GM12874 (cell line): ENCODE measurements around the gene SLC5A2.

Experiments
- TF ChIP-seq, protein P1 (sequence below): IDR thresholded peaks from 2 replicates; pipeline ENCODE4 v1.5.1; 2011; ENCODE audit warnings: low read depth, mild to moderate bottlenecking, control low read depth, low read length, moderate library complexity; ENCODE audit not compliant: insufficient read depth

Gene SLC5A2

DNA sequence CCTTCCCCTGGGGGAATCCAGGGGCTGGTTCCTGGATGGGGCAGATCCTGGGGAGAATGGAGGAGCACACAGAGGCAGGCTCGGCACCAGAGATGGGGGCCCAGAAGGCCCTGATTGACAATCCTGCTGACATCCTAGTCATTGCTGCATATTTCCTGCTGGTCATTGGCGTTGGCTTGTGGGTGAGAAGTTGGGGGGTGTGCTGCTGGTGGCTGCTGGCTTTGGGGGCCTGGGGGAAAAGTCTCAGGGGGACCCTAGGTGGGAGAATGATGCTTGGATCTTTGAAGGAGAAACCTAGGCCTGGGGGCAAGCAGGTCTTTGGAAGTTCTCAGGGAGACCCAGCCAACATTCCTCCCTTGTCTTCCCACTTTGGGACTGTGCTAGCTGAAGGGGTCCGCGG, at the start of gene SLC5A2:
TSS of gene SLC5A2 (plus strand) at position 43 of the 400 bp plus-strand sequence. CDS start at position 57, 14 bp downstream.
- TF ChIP-seq, protein P1, sequence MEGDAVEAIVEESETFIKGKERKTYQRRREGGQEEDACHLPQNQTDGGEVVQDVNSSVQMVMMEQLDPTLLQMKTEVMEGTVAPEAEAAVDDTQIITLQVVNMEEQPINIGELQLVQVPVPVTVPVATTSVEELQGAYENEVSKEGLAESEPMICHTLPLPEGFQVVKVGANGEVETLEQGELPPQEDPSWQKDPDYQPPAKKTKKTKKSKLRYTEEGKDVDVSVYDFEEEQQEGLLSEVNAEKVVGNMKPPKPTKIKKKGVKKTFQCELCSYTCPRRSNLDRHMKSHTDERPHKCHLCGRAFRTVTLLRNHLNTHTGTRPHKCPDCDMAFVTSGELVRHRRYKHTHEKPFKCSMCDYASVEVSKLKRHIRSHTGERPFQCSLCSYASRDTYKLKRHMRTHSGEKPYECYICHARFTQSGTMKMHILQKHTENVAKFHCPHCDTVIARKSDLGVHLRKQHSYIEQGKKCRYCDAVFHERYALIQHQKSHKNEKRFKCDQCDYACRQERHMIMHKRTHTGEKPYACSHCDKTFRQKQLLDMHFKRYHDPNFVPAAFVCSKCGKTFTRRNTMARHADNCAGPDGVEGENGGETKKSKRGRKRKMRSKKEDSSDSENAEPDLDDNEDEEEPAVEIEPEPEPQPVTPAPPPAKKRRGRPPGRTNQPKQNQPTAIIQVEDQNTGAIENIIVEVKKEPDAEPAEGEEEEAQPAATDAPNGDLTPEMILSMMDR, result no peak

DNA sequence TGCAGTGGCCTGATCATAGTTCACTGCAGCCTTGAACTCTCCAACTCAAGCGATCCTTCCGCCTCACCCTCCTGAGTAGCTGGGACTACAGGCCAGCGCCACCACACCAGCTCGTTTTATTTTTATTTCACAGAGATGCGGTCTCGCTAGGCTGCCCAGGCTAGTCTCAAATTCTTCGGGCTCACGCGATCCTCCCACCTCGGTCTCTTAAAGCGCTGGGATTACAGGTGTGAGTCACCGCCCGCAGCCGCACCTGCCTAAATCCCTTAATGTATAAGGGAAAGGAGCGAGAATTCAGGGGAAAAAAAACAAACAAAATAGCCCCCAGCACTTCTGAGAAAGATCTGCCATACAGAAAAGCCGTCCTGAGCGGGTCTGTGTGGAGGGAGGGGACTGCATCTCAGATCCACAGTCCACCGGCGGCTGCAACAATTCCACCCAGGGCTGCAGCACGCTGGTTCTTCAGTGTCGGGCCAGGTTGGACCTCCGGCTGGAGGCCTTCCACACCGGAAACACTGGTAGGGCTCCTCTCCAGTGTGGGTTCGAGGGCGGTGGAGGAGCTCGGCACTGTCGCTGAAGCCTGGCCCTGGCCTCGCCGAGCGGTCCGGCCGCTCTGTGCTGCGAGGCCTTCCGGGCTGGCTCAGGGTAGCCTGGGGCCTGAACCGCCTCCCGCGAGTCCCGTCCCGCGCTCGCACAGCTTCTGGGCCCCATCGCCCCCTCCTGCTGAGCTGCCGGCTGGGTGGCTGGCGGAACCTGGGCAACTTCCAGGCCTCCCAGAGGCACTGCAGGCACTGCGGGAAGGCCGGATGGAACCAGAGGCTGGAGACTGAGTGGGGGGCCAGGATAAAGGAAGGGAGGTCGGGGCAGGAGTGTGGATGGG, 47.3 kb upstream of the SLC5A2 start:
- TF ChIP-seq, protein P1, result no peak

DNA sequence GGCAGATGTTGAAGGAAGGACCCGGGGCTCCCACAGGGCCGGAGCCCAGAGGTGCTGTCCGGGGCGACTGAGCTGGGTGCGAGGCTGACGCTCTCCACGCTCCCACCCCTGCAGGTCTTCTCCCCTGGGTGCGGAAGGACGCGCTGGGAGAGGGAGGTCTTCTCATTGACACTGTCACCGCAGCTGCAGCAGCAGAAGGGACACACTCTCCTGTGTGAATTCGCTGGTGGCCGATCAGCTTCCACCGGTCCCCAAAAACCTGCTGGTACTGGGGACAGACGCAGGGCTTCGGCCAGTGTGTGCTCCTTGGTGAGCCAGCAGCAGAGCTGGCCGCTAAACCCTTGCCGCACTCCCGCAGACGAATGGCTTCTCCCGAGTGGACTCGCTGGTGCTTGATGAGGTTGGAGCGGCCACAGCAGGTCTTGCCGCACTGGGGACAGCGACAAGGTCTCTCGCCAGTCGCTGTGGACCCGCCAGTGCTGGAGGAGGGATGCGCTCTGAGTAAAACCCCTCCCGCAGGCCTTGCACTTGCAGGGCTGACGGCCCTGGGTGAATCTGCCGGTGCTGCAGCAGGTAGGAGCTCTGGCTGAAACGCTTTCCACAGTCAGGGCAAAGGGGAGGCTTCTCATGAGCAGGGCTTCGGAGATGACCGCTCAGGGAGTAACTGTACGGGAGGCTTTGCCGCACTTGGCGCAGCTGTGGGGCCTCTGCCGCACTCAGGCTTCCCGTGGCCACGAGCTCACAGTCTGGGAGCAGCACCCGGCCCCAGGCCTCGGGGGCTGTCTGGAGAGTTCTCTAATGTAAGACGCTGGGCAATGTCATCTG, 46.5 kb upstream of the SLC5A2 start:
- TF ChIP-seq, protein P1, result no peak

DNA sequence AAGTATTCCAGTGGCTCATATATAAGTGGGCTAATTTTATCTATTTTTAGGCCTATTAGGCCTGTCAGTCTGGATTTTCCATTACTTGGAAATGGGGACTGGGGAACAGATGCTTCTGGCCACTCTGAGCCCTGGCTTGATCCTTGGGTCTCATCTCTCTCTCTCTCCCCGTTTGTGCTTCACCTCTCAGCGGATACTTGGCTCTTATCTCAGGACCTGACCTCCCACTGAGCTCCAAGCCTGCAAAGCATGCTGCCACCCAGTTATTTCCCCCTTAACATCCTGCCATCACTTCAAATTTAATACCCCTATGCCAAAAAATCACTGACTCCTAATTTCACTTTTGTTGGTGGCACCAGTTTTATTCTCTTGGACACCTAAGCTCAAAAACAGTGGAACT, 44.5 kb upstream of the SLC5A2 start:
- TF ChIP-seq, protein P1, result no peak

DNA sequence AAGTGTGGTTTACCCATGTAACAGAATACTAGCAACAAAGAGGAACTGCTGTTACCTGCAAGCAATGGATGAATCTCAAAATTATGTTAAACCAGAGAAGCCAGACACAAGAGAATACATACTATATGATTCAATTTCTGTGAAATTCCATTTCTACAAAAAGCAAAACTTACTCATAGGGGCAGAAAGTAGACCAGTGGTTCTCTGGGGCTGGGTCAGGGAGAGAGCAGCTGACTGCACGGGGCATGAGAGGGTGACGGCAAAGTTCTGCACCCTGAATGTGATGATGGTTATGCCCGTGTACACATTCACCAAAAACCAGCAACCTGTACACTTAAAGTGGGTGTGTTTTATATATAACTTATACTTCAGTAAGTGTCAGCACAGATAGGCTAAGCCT, 43.4 kb upstream of the SLC5A2 start:
- TF ChIP-seq, protein P1, result no peak

DNA sequence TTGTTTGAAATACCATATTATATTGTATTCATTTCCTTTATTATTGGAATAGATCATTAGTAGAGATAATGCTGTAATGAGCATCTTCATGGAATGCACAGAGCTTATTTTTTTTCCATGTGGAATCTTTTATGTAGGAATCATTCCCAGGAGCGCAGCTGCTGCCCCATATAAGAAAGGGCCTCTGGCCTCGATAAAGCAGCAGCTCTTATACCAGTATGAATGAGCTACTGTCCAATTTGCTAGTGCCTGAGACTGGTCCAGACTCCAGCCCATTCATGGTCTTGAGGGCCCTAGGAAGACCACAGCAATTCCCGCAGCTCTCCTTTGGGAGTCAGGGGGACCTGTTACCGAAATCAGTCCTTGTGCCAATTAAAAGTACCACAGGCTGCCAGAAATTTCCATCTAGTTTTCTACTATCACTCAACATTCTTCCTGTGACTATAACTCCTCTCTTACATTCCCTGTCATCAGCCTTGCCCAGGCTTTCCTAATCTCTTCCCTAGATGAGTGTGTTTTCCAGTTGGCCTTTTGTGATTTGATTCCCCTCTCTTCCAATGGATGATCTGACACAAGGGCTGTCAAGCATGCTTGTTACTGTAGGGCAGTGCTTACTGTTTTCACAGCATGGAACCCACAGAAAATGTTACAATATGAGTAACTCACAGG, 42.3 kb upstream of the SLC5A2 start:
- TF ChIP-seq, protein P1, result no peak

DNA sequence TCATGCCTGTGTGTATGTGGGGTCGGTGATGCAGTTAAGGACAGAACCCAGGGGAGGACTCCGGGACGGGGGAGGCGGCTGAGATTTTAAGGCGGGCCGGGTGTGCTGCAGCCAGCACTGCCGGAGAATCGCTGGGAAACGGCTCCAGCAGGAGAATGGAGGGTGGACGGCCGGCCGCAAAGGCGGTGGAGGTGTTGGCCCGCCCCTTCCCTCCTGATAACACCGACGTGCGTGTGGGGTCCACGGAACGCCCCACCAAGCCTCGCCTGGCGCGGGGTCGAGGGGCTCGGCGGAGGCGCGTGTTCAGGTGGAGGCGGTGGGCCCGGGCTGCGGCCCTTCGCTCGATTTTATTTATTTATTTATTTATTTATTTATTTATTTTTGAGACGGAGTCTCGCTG, 41.0 kb upstream of the SLC5A2 start:
- TF ChIP-seq, protein P1, result no peak
